Measurements from ENCODE around the gene YIPF2. TPM values are rescaled to one million over a fixed set of nuclear protein-coding genes. Genes with fewer than 3 reads are reported as not detected.

Gene YIPF2
- total RNA-seq, 1 experiment from 2014 or later, result 65.5 TPM

GRCh38 chr19:10888421-10888866, 40.0 kb downstream of the YIPF2 start:
- intact Hi-C loops (cut with micrococcal nuclease), result no loop called here
- H3K9me3 Mint-ChIP-seq (ENCODE audit: unreplicated experiment), result no peaks in the 10 kb centered on the region
- no TSS peak for BruUV-seq (replicated peaks)
- no peaks in the 10 kb centered on the region for H3K36me3 Mint-ChIP-seq (ENCODE audit: insufficient read depth, unreplicated experiment)
- ChIA-PET POLR2A (interaction anchor here (0.7 to 1.6 kb wide), 3 partner anchors 10 to 15 kb away, joined by 3 to 9 read pairs (median 3); no protein-coding TSS in a partner anchor), CTCF (interaction anchor here (0.6 to 1.1 kb wide), 2 partner anchors 9 to 12 kb away, joined by 3 to 6 read pairs; no protein-coding TSS in a partner anchor)
- TF ChIP-seq CTCF (IDR thresholded peaks at IDR 0.05; ENCODE audit: unreplicated experiment), result no peak
- H3K4me3 Mint-ChIP-seq (ENCODE audit: unreplicated experiment), result no peak overlapping the region
- DNase-seq (ENCODE audit: unreplicated experiment), result no peak
- no peaks in the 10 kb centered on the region for H3K27me3 Mint-ChIP-seq (ENCODE audit: insufficient read depth, unreplicated experiment)
- peaks cover 17% of the 10 kb centered on the region for H3K4me1 Mint-ChIP-seq (ENCODE audit: insufficient read depth, unreplicated experiment)
- H3K27ac Mint-ChIP-seq (ENCODE audit: low read depth, unreplicated experiment), result no peak overlapping the region

GRCh38 chr19:10887616-10888367, 40.6 kb downstream of the YIPF2 start:
- Mint-ChIP-seq H3K9me3 (ENCODE audit: unreplicated experiment) (no peaks in the 10 kb centered on the region), H3K27me3 (ENCODE audit: insufficient read depth, unreplicated experiment) (no peaks in the 10 kb centered on the region), H3K36me3 (ENCODE audit: insufficient read depth, unreplicated experiment) (no peaks in the 10 kb centered on the region), H3K27ac (ENCODE audit: low read depth, unreplicated experiment) (peak overlapping the region; percentile 8), H3K4me3 (ENCODE audit: unreplicated experiment) (no peak overlapping the region), H3K4me1 (ENCODE audit: insufficient read depth, unreplicated experiment) (peaks cover 17% of the 10 kb centered on the region)
- BruUV-seq (replicated peaks), result no TSS peak
- TF ChIP-seq CTCF (IDR thresholded peaks at IDR 0.05; ENCODE audit: unreplicated experiment), result no peak
- POLR2A ChIA-PET, result interaction anchor here (0.7 to 1.6 kb wide), 3 partner anchors 10 to 15 kb away, joined by 3 to 9 read pairs (median 3); no protein-coding TSS in a partner anchor
- DNase-seq (ENCODE audit: unreplicated experiment), result no peak
- intact Hi-C loops (cut with micrococcal nuclease), result no loop called here
- CTCF ChIA-PET, result interaction anchor here (0.7 to 1.1 kb wide), 2 partner anchors 11 to 33 kb away, joined by 3 to 6 read pairs; no protein-coding TSS in a partner anchor

- Mint-ChIP-seq H3K4me3 (ENCODE audit: unreplicated experiment) (no peak overlapping the region), H3K4me1 (ENCODE audit: insufficient read depth, unreplicated experiment) (peaks cover 12% of the 10 kb centered on the region), H3K27ac (ENCODE audit: low read depth, unreplicated experiment) (no peak overlapping the region), H3K27me3 (ENCODE audit: insufficient read depth, unreplicated experiment) (no peaks in the 10 kb centered on the region), H3K36me3 (ENCODE audit: insufficient read depth, unreplicated experiment) (no peaks in the 10 kb centered on the region), H3K9me3 (ENCODE audit: unreplicated experiment) (no peaks in the 10 kb centered on the region)
- CTCF ChIA-PET, result interaction anchor here (0.6 kb wide), 3 partner anchors 20 to 1784 kb away, joined by 3 to 4 read pairs (median 3); no protein-coding TSS in a partner anchor
- POLR2A ChIA-PET, result interaction anchor here (0.5 kb wide), 1 partner anchor 198 kb away, joined by 3 read pairs; no protein-coding TSS in a partner anchor
- BruUV-seq (replicated peaks), result no TSS peak
- intact Hi-C loops (cut with micrococcal nuclease), result no loop called here
- TF ChIP-seq CTCF (IDR thresholded peaks at IDR 0.05; ENCODE audit: unreplicated experiment), result no peak
- no peak for DNase-seq (ENCODE audit: unreplicated experiment)
Observed at GRCh38 chr19:10885201-10886169, 43.0 kb downstream of the YIPF2 start.

- POLR2A ChIA-PET, result no interaction called here
- no peaks in the 10 kb centered on the region for H3K27me3 Mint-ChIP-seq (ENCODE audit: insufficient read depth, unreplicated experiment)
- intact Hi-C loops (cut with micrococcal nuclease), result no loop called here
- H3K27ac Mint-ChIP-seq (ENCODE audit: low read depth, unreplicated experiment), result no peak overlapping the region
- DNase-seq (ENCODE audit: unreplicated experiment), result no peak
- TF ChIP-seq CTCF (IDR thresholded peaks at IDR 0.05; ENCODE audit: unreplicated experiment), result no peak
- no peaks in the 10 kb centered on the region for H3K9me3 Mint-ChIP-seq (ENCODE audit: unreplicated experiment)
- peaks cover 3% of the 10 kb centered on the region for H3K36me3 Mint-ChIP-seq (ENCODE audit: insufficient read depth, unreplicated experiment)
- no peak overlapping the region for H3K4me3 Mint-ChIP-seq (ENCODE audit: unreplicated experiment)
- CTCF ChIA-PET, result no interaction called here
- BruUV-seq (replicated peaks), result no TSS peak
- peaks cover 14% of the 10 kb centered on the region for H3K4me1 Mint-ChIP-seq (ENCODE audit: insufficient read depth, unreplicated experiment)
Observed at GRCh38 chr19:10884274-10884673, 44.2 kb downstream of the YIPF2 start.

All from MCF 10A (cell line).